ENCODE results near the gene ELOF1.
"Not testable (repeated sequence)": the region's sequence is repeated elsewhere in the genome, so short reads cannot be mapped to it uniquely, and the experiment has no call there.

The ELOF1 gene

GRCh38 chr19:11570039-11570462, 11.0 kb upstream of the ELOF1 start:
- DNase-seq (ENCODE audit: low spot score), result no peak

- DNase-seq (ENCODE audit: low spot score), result no peak
Observed at GRCh38 chr19:11566164-11566563, 7.1 kb upstream of the ELOF1 start.

DNA sequence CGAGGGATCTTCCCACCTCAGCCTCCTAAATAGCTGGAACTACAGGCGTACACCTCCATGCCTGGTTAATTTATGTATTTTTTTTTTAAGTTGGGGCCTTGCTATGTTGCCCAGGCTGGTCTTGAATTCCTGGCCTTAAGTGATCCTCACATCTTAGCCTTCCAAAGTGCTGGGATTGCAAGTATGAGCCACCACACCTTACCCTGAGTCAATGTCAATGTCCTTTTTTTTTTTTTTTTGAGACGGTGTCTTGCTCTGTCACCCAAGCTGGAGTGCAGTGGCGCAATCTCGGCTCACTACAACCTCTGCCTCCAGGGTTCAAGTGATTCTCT, 6.6 kb upstream of the ELOF1 start:
- DNase-seq (ENCODE audit: low spot score), result not testable (repeated sequence)

DNA sequence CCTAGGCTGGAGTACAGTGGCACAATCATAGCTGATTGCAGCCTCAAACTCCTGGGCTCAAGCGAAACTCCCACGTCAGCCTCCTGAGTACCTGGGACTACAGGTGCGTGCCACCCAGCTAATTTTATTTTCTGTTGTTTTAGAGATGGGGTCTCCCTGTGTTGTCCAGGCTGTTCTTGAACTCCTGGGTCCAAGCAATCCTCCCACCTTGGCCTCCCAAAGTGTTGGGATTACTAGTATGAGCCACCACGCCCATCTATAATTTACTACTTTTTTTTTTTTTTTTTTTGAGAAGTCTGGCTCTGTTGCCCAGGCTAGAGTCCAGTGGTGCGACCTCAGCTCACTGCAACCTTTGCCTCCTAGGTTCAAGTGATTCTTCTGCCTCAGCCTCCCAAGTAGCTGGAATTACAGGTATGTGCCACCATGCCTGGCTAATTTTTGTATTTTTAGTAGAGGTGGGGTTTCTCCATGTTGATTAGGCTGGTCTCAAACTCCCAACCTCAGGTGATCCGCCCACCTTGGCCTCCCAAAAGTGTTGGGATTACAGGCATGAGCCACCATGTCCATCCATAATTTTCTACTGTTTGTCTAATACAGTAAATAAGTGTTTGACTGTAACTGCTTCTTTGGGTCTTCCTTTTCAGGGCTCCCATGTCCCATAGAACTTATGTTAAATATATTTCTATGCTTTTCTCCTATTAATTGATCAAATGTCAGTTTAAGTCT, 5.2 kb upstream of the ELOF1 start:
- DNase-seq (ENCODE audit: low spot score), result not testable (repeated sequence)

- DNase-seq (ENCODE audit: low spot score), result no peak
Observed at GRCh38 chr19:11563532-11563931, 4.5 kb upstream of the ELOF1 start.

DNA sequence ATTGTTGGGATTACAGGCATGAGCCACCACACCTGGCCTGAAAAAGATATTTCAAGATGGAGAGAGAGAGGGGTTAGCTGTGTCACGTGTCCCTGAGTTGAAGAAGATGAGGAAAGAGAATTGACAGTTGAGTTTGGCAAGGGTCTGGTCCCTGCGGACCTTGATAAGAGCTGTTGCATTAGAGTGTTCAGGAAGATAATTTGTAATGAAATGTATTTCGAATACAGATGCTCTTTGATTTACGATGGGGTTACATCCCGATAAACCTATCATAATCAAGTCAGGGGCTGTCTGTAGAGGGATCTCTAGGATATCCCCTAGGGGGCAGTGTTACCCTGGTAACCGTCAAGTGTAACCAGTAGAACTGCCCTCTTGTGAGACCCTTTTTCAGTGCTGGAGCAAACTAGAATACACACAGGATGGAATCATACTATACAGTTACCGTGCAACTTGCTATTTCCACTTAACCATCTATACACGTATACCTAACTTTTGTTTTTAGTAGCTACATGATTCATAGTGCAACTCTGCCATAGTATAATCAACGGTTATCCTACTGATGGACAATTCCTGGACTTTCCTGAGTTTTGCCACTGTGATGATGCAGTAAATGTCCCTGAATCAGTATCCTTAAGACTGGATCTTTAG, 1.5 kb upstream of the ELOF1 start:
- peak; percentile 75 for DNase-seq (ENCODE audit: low spot score)

DNA sequence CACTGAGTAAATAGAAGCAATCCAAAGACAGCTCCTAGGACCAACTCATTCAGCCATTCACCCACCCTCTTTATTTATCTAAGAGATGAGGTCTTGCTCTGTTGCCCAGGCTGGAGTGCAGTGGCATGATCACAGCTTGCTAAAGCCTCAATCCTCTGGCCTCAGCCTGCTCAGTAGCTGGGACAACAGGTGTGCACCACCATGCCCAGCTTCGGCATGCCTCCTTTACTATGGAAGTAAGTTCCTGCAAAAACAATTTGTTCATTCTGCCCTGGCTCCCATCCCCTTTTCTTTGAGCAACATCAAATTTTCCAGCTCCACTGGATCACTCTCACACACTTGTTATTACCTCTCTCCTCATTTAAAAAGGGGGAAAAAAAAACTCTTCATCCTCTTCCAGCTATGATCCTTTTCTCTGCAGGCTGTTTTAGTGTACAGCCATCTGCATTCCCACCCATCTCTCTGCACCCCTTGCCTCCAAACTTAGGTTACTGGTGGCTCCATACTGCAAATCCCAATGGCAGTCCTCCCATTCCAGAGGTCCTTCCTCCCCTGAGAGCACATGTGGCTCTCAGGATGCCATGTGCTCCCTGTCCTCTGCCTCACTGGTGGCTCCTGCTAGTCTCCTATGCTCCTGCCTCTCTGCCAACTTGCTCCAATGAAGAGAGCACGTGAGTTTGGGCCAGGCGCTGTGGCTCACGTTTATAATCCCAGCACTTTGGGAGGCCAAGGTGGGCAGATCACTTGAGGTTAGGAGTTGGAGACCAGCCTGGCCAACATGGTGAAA, 2.2 kb downstream of the ELOF1 start:
- no peak for DNase-seq (ENCODE audit: low spot score)

GRCh38 chr19:11555246-11555645, 3.8 kb downstream of the ELOF1 start:
- no peak for DNase-seq (ENCODE audit: low spot score)

- no peak for DNase-seq (ENCODE audit: low spot score)
Observed at GRCh38 chr19:11554160-11554559, 4.9 kb downstream of the ELOF1 start.

DNA sequence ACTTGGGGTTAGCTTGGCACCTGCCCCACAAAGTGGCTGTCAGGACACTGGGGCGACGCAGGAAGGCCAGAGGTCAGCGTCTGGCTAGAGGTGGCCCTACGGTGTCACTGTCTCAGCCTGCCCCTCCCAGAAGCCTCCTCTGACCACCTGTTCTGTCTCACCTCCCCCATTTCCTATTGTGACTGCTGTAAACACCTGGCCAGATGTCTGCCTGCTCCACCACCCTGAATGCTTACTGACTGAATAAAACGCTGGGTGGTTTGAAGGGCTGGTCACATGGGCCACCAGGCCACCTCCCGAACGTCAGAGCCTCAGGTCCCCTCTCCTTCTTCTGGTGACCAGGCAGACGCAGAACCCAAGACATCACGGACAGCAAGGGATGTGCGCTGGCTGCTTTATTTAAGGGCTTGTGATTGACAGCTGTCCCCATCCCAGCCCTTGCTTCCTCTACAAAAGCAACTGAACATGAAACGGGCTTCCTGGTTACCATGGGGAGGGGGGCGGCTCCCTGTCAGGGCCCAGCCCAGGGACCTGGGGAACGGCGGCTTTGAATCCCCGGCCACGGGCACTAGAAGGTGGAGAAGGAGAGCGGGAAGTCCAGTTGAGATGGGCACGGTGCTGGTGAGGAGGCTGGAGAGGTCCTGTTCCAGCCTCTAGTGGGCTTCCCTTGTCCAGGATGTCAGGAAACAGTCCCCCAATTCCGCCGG, 6.2 kb downstream of the ELOF1 start:
- no peak for DNase-seq (ENCODE audit: low spot score)

GRCh38 chr19:11551603-11552235, 7.3 kb downstream of the ELOF1 start:
- no peak for DNase-seq (ENCODE audit: low spot score)

DNA sequence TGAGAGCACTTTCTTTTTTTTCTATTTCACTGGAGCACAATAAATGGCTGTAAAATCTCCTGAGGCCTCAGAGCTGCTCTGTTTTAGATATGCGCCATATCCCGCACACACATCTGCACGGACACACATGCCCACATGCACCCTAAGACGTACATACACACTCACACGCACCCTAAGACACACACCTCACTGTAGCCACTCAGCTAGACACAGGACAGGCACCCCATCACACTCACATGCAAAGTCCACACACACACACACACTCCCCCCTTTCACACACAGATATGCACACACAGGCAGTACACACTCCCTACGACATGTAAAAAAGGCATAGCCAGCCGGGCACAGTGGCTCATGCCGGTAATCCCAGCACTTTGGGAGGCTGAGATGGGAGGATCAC, 8.8 kb downstream of the ELOF1 start:
- no peak for DNase-seq (ENCODE audit: low spot score)

- no peak for DNase-seq (ENCODE audit: low spot score)
Observed at GRCh38 chr19:11549386-11549953, 9.6 kb downstream of the ELOF1 start.

GRCh38 chr19:11547929-11548700, 10.9 kb downstream of the ELOF1 start:
- DNase-seq (ENCODE audit: low spot score), result no peak

DNA sequence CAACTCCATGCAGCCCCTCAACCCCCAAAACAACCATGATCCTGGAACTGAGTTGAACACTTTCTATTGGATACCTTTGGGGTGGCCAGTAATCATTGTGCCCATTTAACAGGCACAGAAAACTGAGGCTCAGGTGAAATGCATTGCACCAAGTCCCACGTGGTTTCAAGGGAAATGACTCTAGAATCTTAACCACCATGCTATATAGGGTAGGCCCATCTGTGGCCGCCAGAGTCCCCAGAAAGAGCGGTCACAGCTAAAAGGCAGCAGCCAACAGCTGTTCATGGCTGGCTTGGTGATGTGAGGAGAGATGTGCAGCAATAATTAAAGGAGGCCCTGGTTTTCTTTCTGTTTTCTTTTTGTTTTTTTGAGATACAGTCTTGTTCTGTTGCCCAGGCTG, 17.8 kb downstream of the ELOF1 start:
- DNase-seq (ENCODE audit: low spot score), result no peak

DNA sequence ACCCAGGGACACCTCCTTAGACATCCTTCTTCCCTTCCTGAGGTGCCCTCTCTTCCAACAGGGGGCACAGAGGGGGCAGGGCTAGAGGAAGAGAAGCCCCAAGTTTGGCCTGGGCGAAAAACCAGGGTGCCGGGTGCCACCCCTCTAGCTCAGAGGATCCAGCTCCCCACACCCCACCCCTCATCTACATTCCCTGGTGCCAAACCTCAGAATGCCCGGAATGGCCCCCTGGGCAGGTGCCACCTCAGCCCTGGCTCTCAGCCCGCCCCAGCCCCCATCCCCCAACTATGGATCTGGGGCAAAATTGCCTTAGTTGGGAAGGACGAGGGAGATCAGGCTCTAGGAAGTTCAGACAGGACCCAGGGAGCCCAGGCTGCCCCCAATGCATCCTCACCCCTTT, 18.4 kb downstream of the ELOF1 start:
- DNase-seq (ENCODE audit: low spot score), result no peak

GRCh38 chr19:11539495-11540365, 19.3 kb downstream of the ELOF1 start:
- no peak for DNase-seq (ENCODE audit: low spot score)

GRCh38 chr19:11538232-11539036, 20.6 kb downstream of the ELOF1 start, which contains the start of gene CNN1:
CNN1 (plus strand) TSS chr19:11538851; CDS start chr19:11538928, 77 bp downstream.
- no peak for DNase-seq (ENCODE audit: low spot score)

All from germinal center (tissue), 1 donor.